ENCODE measurements around the gene NPLOC4. TPM values are rescaled to one million over a fixed set of nuclear protein-coding genes. Genes with fewer than 3 reads are reported as not detected.

Gene NPLOC4
- total and polyA plus RNA-seq, 2 of the 13 experiments (the other 11 are each of a cell fraction or from before 2014, with no cell fraction given), result 57.0 to 97.0 TPM

DNA sequence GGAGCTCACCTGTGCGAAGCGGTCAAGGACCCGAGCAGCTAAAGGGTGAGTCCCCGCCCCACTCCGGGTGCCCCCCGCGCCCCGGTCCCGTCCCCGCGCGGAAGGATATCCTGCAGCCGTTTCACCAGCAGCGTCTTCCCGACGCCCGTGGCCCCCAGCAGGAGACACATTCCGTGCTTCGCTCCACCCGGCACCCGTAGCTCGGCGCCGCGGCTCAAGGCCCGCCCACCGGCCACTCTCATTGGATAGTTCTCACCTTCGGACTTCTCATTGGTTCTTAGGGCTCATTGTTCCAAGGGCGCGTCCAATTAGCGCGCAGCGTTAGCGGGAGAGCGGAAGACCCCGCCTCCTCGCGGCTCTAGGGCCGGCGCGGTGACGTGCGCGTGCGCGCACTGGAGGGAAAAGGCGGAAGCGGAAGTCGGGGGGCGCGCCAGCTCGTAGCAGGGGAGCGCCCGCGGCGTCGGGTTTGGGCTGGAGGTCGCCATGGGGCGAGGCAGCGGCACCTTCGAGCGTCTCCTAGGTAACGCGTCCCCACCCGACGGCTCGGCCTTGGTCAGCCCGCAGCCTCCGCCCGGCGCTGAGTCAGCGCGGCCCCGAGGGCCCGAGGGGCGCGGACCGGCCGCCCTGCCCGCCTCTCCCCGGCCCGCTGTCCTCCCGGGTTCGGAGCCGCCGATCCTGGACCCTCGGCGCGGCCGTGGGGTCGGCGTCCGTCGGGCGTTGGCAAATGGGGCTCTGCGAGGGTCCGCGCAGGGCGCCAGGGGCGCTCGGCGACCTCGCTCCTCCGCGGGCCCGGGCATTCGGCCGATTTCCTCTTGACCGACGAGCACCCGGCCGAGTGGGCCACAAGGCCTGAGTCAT lies 46.9 kb upstream of the NPLOC4 start, which contains the start of the genes ARL16 and HGS (continued):
- TF ChIP-seq MYNN (CRISPR knock-in tag; IDR thresholded peaks at IDR 0.05; ENCODE audit: low read depth) (peak; percentile 71; the same call in 1 of the 2 replicates), NBN (conservative IDR thresholded peaks at IDR 0.05) (no peak), TOPORS (CRISPR knock-in tag; IDR thresholded peaks at IDR 0.05) (no peak), ARNT (IDR thresholded peaks at IDR 0.05) (no peak), MAZ (IDR thresholded peaks at IDR 0.05; ENCODE audit: borderline replicate concordance, low read depth, low read length) (peak; percentile 97), MAZ (CRISPR knock-in tag; IDR thresholded peaks at IDR 0.05; ENCODE audit: low read depth) (peak; percentile 84), ARID2 (CRISPR knock-in tag; IDR thresholded peaks at IDR 0.05; ENCODE audit: borderline replicate concordance) (no peak), HOXD1 (CRISPR knock-in tag; IDR thresholded peaks at IDR 0.05) (peak; percentile 60; the same call in 1 of the 2 replicates), ZNF350 (CRISPR knock-in tag; IDR thresholded peaks at IDR 0.05; ENCODE audit: borderline replicate concordance, low read depth) (peak; percentile 79), MYC (CRISPR knock-in tag; IDR thresholded peaks at IDR 0.05; ENCODE audit: borderline replicate concordance) (peak; percentile 80), MAFK (conservative IDR thresholded peaks at IDR 0.05 in 1 of 2, IDR thresholded peaks at IDR 0.05 in 1 of 2; ENCODE audit: low read length in 2 of 2) (no peak; a peak in 1 of 4 replicates), MTA3 (CRISPR knock-in tag; IDR thresholded peaks at IDR 0.05) (no peak), PPARG (CRISPR knock-in tag; conservative IDR thresholded peaks at IDR 0.05) (no peak), ZBTB44 (CRISPR knock-in tag; IDR thresholded peaks at IDR 0.05) (no peak), NFIB (CRISPR knock-in tag; IDR thresholded peaks at IDR 0.05; ENCODE audit: borderline replicate concordance) (no peak), RAD21 (CRISPR knock-in tag; IDR thresholded peaks at IDR 0.05) (peak; percentile 64), NFE2 (CRISPR knock-in tag; IDR thresholded peaks at IDR 0.05) (no peak), ZNF839 (CRISPR knock-in tag; IDR thresholded peaks at IDR 0.05; ENCODE audit: borderline replicate concordance) (no peak), NCOA5 (CRISPR knock-in tag; IDR thresholded peaks at IDR 0.05) (no peak)
- TF ChIP-seq, protein P1, sequence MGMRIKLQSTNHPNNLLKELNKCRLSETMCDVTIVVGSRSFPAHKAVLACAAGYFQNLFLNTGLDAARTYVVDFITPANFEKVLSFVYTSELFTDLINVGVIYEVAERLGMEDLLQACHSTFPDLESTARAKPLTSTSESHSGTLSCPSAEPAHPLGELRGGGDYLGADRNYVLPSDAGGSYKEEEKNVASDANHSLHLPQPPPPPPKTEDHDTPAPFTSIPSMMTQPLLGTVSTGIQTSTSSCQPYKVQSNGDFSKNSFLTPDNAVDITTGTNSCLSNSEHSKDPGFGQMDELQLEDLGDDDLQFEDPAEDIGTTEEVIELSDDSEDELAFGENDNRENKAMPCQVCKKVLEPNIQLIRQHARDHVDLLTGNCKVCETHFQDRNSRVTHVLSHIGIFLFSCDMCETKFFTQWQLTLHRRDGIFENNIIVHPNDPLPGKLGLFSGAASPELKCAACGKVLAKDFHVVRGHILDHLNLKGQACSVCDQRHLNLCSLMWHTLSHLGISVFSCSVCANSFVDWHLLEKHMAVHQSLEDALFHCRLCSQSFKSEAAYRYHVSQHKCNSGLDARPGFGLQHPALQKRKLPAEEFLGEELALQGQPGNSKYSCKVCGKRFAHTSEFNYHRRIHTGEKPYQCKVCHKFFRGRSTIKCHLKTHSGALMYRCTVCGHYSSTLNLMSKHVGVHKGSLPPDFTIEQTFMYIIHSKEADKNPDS (CRISPR knock-in tag; IDR thresholded peaks at IDR 0.05), result no peak
- TF ChIP-seq, protein P2, sequence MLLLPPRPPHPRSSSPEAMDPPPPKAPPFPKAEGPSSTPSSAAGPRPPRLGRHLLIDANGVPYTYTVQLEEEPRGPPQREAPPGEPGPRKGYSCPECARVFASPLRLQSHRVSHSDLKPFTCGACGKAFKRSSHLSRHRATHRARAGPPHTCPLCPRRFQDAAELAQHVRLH (CRISPR knock-in tag; IDR thresholded peaks at IDR 0.05; ENCODE audit: borderline replicate concordance, low read depth), result peak; percentile 25; the same call in 1 of the 2 replicates
- TF ChIP-seq, protein P3, sequence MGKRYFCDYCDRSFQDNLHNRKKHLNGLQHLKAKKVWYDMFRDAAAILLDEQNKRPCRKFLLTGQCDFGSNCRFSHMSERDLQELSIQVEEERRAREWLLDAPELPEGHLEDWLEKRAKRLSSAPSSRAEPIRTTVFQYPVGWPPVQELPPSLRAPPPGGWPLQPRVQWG (CRISPR knock-in tag; IDR thresholded peaks at IDR 0.05; ENCODE audit: borderline replicate concordance, low read depth), result no peak
- TF ChIP-seq, protein P4, sequence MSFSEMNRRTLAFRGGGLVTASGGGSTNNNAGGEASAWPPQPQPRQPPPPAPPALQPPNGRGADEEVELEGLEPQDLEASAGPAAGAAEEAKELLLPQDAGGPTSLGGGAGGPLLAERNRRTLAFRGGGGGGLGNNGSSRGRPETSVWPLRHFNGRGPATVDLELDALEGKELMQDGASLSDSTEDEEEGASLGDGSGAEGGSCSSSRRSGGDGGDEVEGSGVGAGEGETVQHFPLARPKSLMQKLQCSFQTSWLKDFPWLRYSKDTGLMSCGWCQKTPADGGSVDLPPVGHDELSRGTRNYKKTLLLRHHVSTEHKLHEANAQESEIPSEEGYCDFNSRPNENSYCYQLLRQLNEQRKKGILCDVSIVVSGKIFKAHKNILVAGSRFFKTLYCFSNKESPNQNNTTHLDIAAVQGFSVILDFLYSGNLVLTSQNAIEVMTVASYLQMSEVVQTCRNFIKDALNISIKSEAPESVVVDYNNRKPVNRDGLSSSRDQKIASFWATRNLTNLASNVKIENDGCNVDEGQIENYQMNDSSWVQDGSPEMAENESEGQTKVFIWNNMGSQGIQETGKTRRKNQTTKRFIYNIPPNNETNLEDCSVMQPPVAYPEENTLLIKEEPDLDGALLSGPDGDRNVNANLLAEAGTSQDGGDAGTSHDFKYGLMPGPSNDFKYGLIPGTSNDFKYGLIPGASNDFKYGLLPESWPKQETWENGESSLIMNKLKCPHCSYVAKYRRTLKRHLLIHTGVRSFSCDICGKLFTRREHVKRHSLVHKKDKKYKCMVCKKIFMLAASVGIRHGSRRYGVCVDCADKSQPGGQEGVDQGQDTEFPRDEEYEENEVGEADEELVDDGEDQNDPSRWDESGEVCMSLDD (CRISPR knock-in tag; IDR thresholded peaks at IDR 0.05; ENCODE audit: borderline replicate concordance), result peak; percentile 41; the same call in 1 of the 2 replicates

All from HepG2 (cell line).